ENCODE results near the gene PAK2.

DNA sequence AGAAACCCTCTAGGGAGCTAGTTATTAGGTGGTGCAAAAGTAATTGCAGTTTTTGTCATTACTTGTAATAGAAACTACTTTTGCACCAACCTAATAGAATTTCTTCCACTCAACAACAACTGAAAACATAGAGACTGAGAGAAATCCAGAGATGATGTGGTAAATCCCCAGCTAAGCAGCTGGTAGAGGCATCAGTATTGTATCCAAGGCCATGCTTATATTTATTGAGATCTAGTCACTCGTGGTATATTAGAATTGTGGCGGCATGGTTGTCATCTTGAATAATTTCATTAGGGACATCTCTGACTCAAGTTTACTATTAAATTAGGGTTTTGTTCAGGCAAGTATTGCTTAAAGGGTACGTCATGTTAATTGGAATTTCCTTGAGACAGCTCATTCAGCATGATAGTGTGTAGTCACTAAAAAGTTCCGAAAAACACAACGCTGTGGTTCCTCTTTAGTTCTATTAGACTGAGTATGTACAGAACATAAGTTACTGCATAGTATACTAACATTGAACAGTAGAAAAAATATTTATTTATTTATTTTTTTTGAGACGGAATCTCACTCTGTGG lies 35.3 kb downstream of the PAK2 start:
- TF ChIP-seq, protein P1, sequence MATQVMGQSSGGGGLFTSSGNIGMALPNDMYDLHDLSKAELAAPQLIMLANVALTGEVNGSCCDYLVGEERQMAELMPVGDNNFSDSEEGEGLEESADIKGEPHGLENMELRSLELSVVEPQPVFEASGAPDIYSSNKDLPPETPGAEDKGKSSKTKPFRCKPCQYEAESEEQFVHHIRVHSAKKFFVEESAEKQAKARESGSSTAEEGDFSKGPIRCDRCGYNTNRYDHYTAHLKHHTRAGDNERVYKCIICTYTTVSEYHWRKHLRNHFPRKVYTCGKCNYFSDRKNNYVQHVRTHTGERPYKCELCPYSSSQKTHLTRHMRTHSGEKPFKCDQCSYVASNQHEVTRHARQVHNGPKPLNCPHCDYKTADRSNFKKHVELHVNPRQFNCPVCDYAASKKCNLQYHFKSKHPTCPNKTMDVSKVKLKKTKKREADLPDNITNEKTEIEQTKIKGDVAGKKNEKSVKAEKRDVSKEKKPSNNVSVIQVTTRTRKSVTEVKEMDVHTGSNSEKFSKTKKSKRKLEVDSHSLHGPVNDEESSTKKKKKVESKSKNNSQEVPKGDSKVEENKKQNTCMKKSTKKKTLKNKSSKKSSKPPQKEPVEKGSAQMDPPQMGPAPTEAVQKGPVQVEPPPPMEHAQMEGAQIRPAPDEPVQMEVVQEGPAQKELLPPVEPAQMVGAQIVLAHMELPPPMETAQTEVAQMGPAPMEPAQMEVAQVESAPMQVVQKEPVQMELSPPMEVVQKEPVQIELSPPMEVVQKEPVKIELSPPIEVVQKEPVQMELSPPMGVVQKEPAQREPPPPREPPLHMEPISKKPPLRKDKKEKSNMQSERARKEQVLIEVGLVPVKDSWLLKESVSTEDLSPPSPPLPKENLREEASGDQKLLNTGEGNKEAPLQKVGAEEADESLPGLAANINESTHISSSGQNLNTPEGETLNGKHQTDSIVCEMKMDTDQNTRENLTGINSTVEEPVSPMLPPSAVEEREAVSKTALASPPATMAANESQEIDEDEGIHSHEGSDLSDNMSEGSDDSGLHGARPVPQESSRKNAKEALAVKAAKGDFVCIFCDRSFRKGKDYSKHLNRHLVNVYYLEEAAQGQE (IDR thresholded peaks at IDR 0.05; ENCODE audit: low read depth) = no peak
- TF ChIP-seq POLR2AphosphoS5 (IDR thresholded peaks at IDR 0.05; ENCODE audit: low read depth, low read length) (no peak), POLR2A (IDR thresholded peaks at IDR 0.05; ENCODE audit: borderline replicate concordance, extremely low read depth, insufficient read depth, insufficient read length) (no peak), ZNF274 (IDR thresholded peaks at IDR 0.05; ENCODE audit: low read depth, low read length) (no peak), YY1 (IDR thresholded peaks at IDR 0.05; ENCODE audit: extremely low read depth, insufficient replicate concordance, low read depth, low read length) (no peak), ATF3 (IDR thresholded peaks at IDR 0.05) (no peak), CEBPB (IDR thresholded peaks at IDR 0.05; ENCODE audit: low read depth) (no peak), RAD21 (IDR thresholded peaks at IDR 0.05; ENCODE audit: low read depth) (no peak), JUND (IDR thresholded peaks at IDR 0.05) (no peak)
- TF ChIP-seq, protein P2, sequence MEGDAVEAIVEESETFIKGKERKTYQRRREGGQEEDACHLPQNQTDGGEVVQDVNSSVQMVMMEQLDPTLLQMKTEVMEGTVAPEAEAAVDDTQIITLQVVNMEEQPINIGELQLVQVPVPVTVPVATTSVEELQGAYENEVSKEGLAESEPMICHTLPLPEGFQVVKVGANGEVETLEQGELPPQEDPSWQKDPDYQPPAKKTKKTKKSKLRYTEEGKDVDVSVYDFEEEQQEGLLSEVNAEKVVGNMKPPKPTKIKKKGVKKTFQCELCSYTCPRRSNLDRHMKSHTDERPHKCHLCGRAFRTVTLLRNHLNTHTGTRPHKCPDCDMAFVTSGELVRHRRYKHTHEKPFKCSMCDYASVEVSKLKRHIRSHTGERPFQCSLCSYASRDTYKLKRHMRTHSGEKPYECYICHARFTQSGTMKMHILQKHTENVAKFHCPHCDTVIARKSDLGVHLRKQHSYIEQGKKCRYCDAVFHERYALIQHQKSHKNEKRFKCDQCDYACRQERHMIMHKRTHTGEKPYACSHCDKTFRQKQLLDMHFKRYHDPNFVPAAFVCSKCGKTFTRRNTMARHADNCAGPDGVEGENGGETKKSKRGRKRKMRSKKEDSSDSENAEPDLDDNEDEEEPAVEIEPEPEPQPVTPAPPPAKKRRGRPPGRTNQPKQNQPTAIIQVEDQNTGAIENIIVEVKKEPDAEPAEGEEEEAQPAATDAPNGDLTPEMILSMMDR (IDR thresholded peaks at IDR 0.05 in 2 of 3, conservative IDR thresholded peaks at IDR 0.05 in 1 of 3; ENCODE audit: borderline replicate concordance in 1 of 3, insufficient read depth in 1 of 3, low read depth in 2 of 3, low read length in 2 of 3) = no peak

Data from HCT116 (cell line).